Activated CD8-positive, alpha-beta T cell treated with anti-CD3 and anti-CD28 coated beads, Interleukin-2, amount 10 ng/mL, durations not matched to agents 7 days and 5 days (primary cell): ENCODE results near the gene CHAF1A. TPM values are rescaled to one million over a fixed set of nuclear protein-coding genes. Genes with fewer than 3 reads are reported as not detected.

Experiments used
- ATAC-seq: fragments of 150-1000 bp; cut with Tn5 transposase; one replicate; pipeline ENCODE4 v1.10.0; 2021; ENCODE audit warnings: moderate library complexity
- CTCF ChIA-PET: fragments of 350-600 bp; sonication (Branson Sonifier 250); formaldehyde crosslinking; loops from one replicate; lab custom pipeline; 2021; ENCODE audit warnings: antibody characterized with exemption; lab: Charles Lee
- POLR2A ChIA-PET: fragments of 350-600 bp; sonication (Branson Sonifier 250); formaldehyde crosslinking; loops from one replicate; lab custom pipeline; 2021; ENCODE audit warnings: antibody characterized with exemption; lab: Charles Lee
- DNase-seq: peaks from one replicate; pipeline ENCODE4 v3.0.0-alpha.2; 2020
- H3K27ac Mint-ChIP-seq: one replicate; pipeline ENCODE4 v1.8.0; 2021; ENCODE audit warnings: mild to moderate bottlenecking, mixed read lengths
- H3K27me3 Mint-ChIP-seq: one replicate; pipeline ENCODE4 v1.8.0; 2021; ENCODE audit warnings: low read depth, mixed read lengths
- H3K36me3 Mint-ChIP-seq: one replicate; pipeline ENCODE4 v1.8.0; 2021; ENCODE audit warnings: low read depth, mixed read lengths
- H3K4me1 Mint-ChIP-seq: one replicate; pipeline ENCODE4 v1.8.0; 2021; ENCODE audit warnings: low read depth, mixed read lengths
- H3K4me3 Mint-ChIP-seq: one replicate; pipeline ENCODE4 v1.8.0; 2021; ENCODE audit warnings: mild to moderate bottlenecking, mixed read lengths
- H3K9me3 Mint-ChIP-seq: one replicate; pipeline ENCODE4 v1.8.0; 2022; ENCODE audit warnings: mixed read lengths; ENCODE audit not compliant: insufficient read depth
- total RNA-seq, 2 experiments: library from RNA; stranded (reverse); gene quantifications; one replicate each; pipeline ENCODE4 v1.2.3, GENCODE V29; 2021

Gene CHAF1A
- total RNA-seq, 2 experiments from 2014 or later = 95.3 to 104 TPM

DNA sequence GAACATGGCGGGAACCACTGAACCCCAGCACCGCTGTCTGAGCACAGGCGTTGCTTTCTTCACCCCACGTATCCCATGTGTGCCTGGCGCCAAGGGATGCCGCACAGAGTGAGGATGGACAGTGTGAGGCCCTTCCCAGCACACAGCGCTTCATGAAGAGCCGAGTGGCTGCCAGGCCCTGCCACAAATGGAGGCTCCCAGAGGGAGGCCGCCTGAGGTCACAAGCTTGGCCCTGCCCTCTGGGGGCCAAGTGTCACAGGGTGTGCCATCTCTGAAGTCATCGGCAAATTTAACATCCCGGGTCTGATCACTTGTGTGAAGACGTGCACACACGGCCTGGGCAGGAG lies 34.7 kb upstream of the CHAF1A start:
- no peaks in the 10 kb centered on the region for H3K27me3 Mint-ChIP-seq
- peaks cover 53% of the 10 kb centered on the region for H3K4me1 Mint-ChIP-seq
- peak overlapping the region; percentile 96 for H3K27ac Mint-ChIP-seq
- peak overlapping the region; percentile 9 for H3K4me3 Mint-ChIP-seq
- DNase-seq = no peak
- ATAC-seq = no peak
- CTCF ChIA-PET = interaction anchor here (0.8 to 7.3 kb wide), 5 partner anchors 13 to 103 kb away, joined by 3 to 54 read pairs (median 4); partner anchors contain the start of genes CHAF1A and SH3GL1
- POLR2A ChIA-PET = interaction anchor here (1.0 kb wide), 1 partner anchor 34 kb away, joined by 3 read pairs; the partner anchor contains the start of gene CHAF1A
- H3K36me3 Mint-ChIP-seq = peaks cover 41% of the 10 kb centered on the region
- no peaks in the 10 kb centered on the region for H3K9me3 Mint-ChIP-seq

DNA sequence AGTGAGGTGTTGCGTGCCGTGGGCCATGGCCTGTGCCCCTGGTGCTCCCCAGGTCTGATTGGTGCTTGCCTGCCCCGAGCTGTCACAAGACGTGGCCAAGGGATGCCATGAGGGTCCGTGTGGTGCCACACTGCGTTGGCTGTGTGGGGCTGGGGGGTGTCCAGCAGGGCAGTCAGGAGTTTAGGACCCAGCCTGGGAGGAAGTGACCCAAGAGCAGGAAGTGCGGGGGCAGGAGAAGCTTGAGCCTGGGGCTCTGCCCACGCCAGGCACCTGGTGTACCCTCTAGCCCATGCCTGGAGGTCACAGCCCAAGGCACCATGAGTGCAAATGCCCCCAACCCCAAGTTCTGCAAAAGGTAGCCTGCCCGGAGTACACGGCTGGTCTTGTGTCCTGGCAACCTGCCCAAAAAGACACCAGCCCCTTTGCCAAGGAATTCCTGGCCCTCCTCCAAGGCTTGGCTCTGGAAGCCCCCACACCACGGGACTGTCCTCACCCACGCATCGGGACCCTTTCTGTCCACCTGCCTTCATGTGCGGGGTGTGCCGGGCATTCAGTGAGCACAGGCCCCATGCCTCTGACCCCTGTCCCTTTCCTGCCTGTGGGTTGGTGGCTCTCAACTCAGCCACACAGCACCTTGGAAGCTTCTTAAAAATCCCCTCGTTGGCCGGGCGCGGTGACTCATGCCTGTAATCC lies 34.2 kb upstream of the CHAF1A start:
- ATAC-seq = no peak
- ChIA-PET POLR2A (interaction anchor here (1.0 kb wide), 1 partner anchor 34 kb away, joined by 3 read pairs; the partner anchor contains the start of gene CHAF1A), CTCF (interaction anchor here (0.8 to 7.3 kb wide), 7 partner anchors 12 to 103 kb away, joined by 3 to 54 read pairs (median 7); partner anchors contain the start of genes CHAF1A, MPND and SH3GL1)
- H3K4me3 Mint-ChIP-seq = peak overlapping the region; percentile 69
- peaks cover 40% of the 10 kb centered on the region for H3K36me3 Mint-ChIP-seq
- no peaks in the 10 kb centered on the region for H3K27me3 Mint-ChIP-seq
- no peaks in the 10 kb centered on the region for H3K9me3 Mint-ChIP-seq
- H3K27ac Mint-ChIP-seq = peak overlapping the region; percentile 96
- DNase-seq = no peak
- peaks cover 57% of the 10 kb centered on the region for H3K4me1 Mint-ChIP-seq

DNA sequence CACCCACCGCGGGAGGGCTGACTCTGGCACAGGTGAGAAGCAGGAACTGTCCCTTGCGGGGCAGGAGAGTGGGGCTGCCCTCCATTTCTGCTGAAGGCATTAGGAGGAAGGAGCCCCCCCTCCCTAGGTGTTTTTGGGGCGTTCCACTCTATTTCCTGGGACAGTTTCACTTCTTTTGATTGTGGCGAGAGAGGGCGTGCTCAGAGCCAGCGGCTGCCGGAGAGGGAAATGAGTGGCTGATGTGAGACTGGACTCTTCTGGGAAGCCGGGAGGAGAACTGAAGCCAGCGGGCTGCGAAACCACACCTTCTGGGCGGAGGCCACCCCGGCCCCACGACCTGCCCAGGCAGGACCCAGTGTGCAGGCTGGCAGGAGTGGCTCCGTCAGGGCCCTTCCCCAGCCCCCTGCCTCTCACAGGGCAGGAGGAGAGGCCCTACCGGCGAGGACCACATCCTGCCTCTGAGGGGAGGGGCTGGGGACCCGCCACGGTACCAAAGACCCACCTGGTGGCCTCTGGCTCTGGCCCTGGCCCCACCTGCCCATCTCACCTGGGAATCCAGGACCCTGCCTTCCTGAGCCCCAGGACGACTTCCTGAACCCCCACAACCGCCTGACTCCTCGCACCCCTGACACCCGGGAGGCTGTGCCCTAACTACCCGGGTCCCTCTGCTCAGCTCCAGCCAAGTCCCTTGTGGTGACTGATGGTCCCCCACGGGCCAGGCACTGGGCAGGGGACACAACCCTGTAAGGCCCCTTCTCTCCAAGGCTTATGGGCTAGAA lies 33.1 kb upstream of the CHAF1A start:
- Mint-ChIP-seq H3K4me3 (peak overlapping the region; percentile 69), H3K9me3 (no peaks in the 10 kb centered on the region), H3K36me3 (peaks cover 35% of the 10 kb centered on the region), H3K4me1 (peaks cover 65% of the 10 kb centered on the region), H3K27me3 (no peaks in the 10 kb centered on the region), H3K27ac (peak overlapping the region; percentile 96)
- CTCF ChIA-PET = interaction anchor here (0.8 to 7.3 kb wide), 8 partner anchors 11 to 156 kb away, joined by 3 to 54 read pairs (median 7); partner anchors contain the start of genes CHAF1A, MPND and SH3GL1
- ATAC-seq = peak; percentile 80
- POLR2A ChIA-PET = interaction anchor here (1.0 to 1.4 kb wide), 5 partner anchors 17 to 32 kb away, joined by 3 to 7 read pairs (median 5); partner anchors contain the start of gene SH3GL1
- peak; percentile 92 for DNase-seq

DNA sequence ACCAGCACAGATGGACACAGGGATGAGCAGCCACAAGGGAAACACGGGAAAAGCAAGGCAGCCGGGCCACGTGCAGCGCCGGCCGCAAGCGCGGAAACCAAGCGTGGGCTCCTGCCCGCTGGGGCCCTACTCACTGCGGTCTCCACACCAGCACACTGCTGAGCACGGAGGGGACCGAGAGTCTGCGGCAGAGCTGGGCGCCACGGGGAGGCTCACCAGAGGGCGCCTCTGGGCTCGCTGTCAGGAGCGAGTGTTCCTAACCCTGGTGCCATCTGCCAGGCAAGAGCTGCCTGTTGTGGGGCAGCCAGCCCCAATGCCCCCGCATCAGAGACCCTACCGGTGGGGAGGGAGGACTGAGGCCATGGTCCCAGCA lies 32.6 kb upstream of the CHAF1A start:
- Mint-ChIP-seq H3K9me3 (no peaks in the 10 kb centered on the region), H3K27me3 (no peaks in the 10 kb centered on the region), H3K27ac (peak overlapping the region; percentile 96), H3K4me3 (peak overlapping the region; percentile 69), H3K4me1 (peaks cover 68% of the 10 kb centered on the region), H3K36me3 (peaks cover 33% of the 10 kb centered on the region)
- POLR2A ChIA-PET = interaction anchor here (0.7 to 1.4 kb wide), 6 partner anchors 10 to 32 kb away, joined by 3 to 7 read pairs (median 4); partner anchors contain the start of gene SH3GL1
- ATAC-seq (peak; percentile 79), DNase-seq (peak; percentile 87)
- CTCF ChIA-PET = interaction anchor here (0.6 to 7.3 kb wide), 10 partner anchors 10 to 155 kb away, joined by 3 to 54 read pairs (median 7); partner anchors contain the start of genes CHAF1A, MPND and SH3GL1

DNA sequence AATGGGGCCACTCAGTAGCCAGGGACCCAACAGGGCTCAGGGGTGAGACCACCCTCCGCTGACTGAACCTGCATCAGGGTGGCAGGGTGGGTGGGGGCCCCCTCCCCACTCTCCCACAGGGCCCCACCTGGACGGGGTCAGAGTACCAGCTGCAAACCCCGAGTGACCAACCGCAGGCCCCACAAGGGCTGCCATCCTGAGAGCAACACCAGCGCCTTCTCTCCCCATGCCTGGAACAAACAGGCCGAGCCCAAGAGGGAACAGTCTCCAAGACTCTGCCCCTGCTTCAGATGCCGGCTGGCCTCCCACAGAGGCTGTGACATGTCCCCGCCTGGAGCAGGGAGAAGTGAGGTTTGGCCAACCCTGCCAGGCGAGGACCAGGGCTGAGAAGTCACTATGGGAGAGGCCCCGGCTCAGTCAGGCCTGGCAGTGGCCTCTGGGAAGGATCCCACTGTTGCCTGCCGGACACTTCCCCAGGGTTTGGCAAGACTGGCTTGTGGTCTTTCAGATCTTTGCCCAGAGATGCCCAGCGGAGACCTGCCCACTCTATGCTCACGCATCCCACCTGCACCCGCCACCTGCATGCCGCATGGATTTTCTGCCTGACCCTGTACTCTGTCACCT lies 31.9 kb upstream of the CHAF1A start:
- Mint-ChIP-seq H3K36me3 (peaks cover 29% of the 10 kb centered on the region), H3K4me1 (peaks cover 74% of the 10 kb centered on the region), H3K27me3 (no peaks in the 10 kb centered on the region), H3K9me3 (no peaks in the 10 kb centered on the region), H3K4me3 (peak overlapping the region; percentile 69), H3K27ac (peak overlapping the region; percentile 96)
- CTCF ChIA-PET = interaction anchor here (0.6 to 7.3 kb wide), 9 partner anchors 10 to 154 kb away, joined by 3 to 54 read pairs (median 7); partner anchors contain the start of genes CHAF1A, MPND and SH3GL1
- no peak for ATAC-seq
- no peak for DNase-seq
- POLR2A ChIA-PET = interaction anchor here (0.7 to 1.4 kb wide), 6 partner anchors 10 to 31 kb away, joined by 3 to 7 read pairs (median 4); partner anchors contain the start of gene SH3GL1

DNA sequence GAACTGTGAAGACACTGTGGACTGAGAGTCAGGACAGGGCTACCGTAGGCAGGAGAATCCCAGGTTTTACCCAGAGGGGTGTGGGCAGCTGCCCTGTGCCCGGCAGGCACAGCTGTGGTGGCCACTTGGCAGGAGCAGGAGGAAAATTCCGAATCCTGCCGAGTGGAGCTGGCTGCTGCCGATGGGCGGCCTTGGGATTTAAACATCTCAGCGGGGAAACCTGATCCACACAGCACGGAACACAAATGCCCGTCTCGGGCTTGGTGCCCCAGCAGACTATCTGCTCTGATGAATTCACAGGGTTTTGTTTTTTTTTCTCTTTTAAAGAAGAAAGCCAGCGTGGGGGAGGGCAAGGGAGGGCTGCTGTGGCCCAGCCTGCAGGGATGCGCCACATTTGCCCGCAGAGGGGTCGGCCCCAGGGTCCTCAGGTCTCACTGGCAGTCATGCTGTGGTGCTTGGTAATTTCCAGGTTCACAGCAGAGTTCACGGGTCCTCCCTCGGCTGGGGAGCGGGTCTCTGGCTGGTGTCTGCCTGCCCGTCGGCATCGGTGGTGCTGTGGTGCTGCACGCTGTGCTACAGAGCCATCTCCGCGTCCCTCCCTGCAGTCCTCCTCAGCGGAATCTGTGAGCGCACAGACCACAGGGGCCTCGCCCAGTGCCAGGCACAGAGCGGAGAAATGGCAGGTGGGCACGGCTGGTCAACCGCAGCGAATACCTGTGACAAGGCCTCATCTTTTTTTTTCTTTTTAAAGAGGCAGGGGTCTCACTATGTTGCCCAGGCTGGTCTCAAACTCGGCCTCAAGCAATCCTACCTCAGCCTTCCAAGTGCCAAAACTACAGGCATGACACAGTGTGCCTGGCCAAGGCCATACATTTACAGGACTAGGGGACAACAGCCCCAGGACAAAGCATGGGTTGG lies 30.9 kb upstream of the CHAF1A start:
- ChIA-PET CTCF (interaction anchor here (1.0 to 7.3 kb wide), 3 partner anchors 10 to 30 kb away, joined by 4 to 54 read pairs (median 4); partner anchors contain the start of genes CHAF1A and SH3GL1), POLR2A (interaction anchor here (0.6 kb wide), 1 partner anchor 69 kb away, joined by 3 read pairs; the partner anchor contains the start of gene TMIGD2)
- DNase-seq (no peak), ATAC-seq (no peak)
- H3K9me3 Mint-ChIP-seq = no peaks in the 10 kb centered on the region
- no peaks in the 10 kb centered on the region for H3K27me3 Mint-ChIP-seq
- H3K4me3 Mint-ChIP-seq = peak overlapping the region; percentile 12
- peak overlapping the region; percentile 96 for H3K27ac Mint-ChIP-seq
- peaks cover 84% of the 10 kb centered on the region for H3K4me1 Mint-ChIP-seq
- H3K36me3 Mint-ChIP-seq = peaks cover 28% of the 10 kb centered on the region

DNA sequence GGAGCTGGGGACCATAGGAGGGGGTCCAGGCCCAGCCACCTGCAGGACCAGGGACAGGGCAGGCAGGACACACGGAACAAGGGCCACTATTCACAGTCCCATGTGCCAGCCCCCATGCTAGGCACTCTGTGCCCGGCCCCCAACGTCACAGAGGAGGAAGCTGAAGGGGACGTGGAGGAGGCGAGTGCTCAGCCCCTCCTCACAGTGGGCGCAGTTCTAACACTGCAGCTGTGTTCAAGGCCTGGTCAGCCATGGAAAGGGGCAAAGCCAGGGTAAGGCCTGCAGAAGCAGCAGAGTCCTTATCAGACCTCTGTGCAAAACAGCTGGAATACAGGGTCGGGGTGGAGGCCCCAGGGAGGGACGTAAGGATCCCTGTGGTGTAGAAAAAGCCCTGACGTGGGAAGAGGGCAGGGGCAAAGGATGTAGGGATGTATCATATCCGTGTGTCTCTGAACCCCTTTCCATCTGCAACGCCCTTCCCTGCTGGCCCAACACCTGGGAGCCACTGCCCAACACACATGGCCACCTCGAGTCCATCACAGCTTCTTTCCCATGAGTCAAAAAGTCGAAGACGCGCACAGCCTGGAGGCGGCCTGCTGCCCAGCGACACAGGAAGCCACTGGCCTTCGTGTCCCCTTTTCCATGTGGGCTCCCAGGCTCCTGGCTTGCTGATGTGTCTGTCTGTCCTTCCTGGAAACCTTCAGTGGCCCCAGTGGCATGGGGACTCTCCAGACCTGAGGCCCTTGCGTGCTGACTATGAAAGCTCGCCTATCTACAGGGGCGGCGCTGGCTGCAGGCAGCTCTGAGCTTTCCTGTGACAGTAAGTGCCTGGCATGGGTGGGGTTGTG lies 30.1 kb upstream of the CHAF1A start:
- Mint-ChIP-seq H3K27ac (peak overlapping the region; percentile 65), H3K27me3 (no peaks in the 10 kb centered on the region), H3K4me3 (no peak overlapping the region), H3K36me3 (peaks cover 28% of the 10 kb centered on the region), H3K4me1 (peaks cover 89% of the 10 kb centered on the region), H3K9me3 (no peaks in the 10 kb centered on the region)
- CTCF ChIA-PET = interaction anchor here (1.0 to 1.6 kb wide), 2 partner anchors 9 to 20 kb away, joined by 4 read pairs; no protein-coding TSS in a partner anchor
- ATAC-seq = no peak
- no peak for DNase-seq
- POLR2A ChIA-PET = interaction anchor here (0.6 kb wide), 1 partner anchor 70 kb away, joined by 3 read pairs; the partner anchor contains the start of gene TMIGD2

DNA sequence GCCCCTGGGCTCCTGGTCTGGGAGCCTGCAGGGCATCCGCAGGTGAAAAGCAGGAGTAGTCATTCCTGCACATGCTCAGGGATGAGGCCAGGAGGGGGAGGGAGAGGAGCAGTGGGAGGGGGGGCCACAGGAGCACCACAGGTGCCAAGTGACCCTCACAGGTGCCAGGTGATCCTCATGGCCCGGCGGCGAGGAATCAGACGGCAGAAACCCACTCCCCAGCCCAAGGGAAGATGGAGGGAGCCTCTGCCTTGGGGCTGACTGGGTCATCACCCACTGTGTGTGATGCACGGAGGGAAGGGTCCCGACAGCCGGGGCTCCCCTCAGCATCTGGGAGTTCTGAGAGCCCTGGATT lies 29.4 kb upstream of the CHAF1A start:
- ATAC-seq = no peak
- ChIA-PET POLR2A (no interaction called here), CTCF (interaction anchor here (1.6 kb wide), 1 partner anchor 20 kb away, joined by 4 read pairs; no protein-coding TSS in a partner anchor)
- Mint-ChIP-seq H3K36me3 (peaks cover 25% of the 10 kb centered on the region), H3K9me3 (no peaks in the 10 kb centered on the region), H3K4me3 (no peak overlapping the region), H3K4me1 (peaks cover 89% of the 10 kb centered on the region), H3K27ac (peak overlapping the region; percentile 30), H3K27me3 (no peaks in the 10 kb centered on the region)
- DNase-seq = no peak

DNA sequence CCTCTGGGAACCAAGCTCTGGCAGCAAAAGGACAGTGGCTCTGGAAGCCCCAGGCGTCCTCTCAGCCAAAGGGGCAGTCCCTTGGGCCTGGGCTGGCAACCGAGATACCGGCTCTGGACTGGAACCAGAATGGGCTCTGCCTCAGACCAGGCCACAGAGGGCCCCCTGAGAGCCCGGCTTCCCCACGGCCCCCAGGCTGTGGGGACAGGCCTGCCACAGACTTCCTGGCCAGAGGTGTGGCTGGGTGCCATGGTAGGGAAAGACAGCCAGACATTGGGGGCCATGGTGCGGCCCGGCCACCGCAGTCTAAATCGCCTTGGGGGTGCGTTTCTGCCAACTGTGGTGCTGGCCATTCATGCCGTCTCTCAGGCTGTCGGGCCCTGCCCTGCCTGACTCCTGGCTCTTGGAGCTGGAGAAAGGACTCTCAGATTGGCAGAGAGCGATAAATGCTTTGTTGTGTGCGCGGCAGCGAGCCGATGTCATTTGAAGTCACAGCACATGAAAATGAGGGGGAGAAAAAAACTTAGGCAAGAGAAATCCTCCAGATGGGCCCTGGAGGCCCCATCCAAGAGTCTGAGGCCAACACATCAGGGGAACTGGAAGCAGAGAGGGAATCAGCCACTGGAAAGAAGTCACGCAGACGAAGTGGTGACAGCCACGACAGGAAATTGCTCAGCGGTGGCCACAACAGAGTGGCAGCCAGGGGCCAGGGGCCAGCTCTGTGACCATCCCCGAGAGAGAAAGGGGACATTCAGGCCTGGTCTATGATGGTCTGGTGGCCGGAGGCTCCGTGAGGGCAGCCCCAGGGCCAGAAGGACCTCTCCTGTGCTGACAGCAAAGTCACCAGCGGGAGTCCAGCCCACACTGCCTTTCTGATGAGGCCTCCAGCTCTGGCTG lies 28.6 kb upstream of the CHAF1A start:
- CTCF ChIA-PET = interaction anchor here (0.8 kb wide), 1 partner anchor 26 kb away, joined by 3 read pairs; the partner anchor contains the start of gene SH3GL1
- H3K27ac Mint-ChIP-seq = peak overlapping the region; percentile 69

More for the DNA sequence above, 28.6 kb upstream of the CHAF1A start:
- Mint-ChIP-seq H3K27me3 (no peaks in the 10 kb centered on the region), H3K4me1 (peaks cover 87% of the 10 kb centered on the region), H3K4me3 (no peak overlapping the region), H3K36me3 (peaks cover 24% of the 10 kb centered on the region), H3K9me3 (no peaks in the 10 kb centered on the region)
- no peak for ATAC-seq
- DNase-seq = no peak
- POLR2A ChIA-PET = no interaction called here
